ENCODE measurements around the gene TMBIM6. TPM values are rescaled to one million over a fixed set of nuclear protein-coding genes. Genes with fewer than 3 reads are reported as not detected.
"Not testable (repeated sequence)": the region's sequence is repeated elsewhere in the genome, so short reads cannot be mapped to it uniquely, and the experiment has no call there.

Gene TMBIM6
- total and polyA plus RNA-seq, 9 of the 15 experiments (the other 6 are each of a cell fraction or from before 2014, with no cell fraction given): 147 to 1,288 (median 352) TPM

DNA sequence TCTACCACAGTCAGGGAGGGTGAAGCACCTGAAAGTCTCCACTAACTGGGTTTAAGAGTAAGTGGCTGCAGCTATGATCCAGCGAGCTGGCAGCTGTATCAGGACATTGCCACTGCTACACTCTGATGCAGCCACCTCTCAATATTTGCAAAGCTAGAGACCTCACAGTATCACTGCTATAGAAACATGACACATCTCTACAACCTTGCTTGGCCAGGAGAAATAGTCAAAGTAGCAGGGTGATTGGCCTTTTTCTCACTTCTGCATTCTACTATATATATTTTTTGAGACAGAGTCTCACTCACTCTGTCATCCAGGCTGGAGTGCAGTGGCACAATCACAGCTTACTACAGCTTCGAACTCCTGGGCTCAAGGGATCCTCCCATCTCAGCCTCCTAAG, 24.8 kb upstream of the TMBIM6 start (continued):
- TF ChIP-seq RBBP5 (IDR thresholded peaks at IDR 0.05; ENCODE audit: borderline replicate concordance, insufficient read depth, low read length, poor library complexity, severe bottlenecking) (no peak), TAF9B (IDR thresholded peaks at IDR 0.05; ENCODE audit: partially characterized antibody) (no peak), ZKSCAN3 (CRISPR knock-in tag; IDR thresholded peaks at IDR 0.05) (no peak), MCM5 (IDR thresholded peaks at IDR 0.05; ENCODE audit: low read depth) (no peak)
- TF ChIP-seq, protein P1, sequence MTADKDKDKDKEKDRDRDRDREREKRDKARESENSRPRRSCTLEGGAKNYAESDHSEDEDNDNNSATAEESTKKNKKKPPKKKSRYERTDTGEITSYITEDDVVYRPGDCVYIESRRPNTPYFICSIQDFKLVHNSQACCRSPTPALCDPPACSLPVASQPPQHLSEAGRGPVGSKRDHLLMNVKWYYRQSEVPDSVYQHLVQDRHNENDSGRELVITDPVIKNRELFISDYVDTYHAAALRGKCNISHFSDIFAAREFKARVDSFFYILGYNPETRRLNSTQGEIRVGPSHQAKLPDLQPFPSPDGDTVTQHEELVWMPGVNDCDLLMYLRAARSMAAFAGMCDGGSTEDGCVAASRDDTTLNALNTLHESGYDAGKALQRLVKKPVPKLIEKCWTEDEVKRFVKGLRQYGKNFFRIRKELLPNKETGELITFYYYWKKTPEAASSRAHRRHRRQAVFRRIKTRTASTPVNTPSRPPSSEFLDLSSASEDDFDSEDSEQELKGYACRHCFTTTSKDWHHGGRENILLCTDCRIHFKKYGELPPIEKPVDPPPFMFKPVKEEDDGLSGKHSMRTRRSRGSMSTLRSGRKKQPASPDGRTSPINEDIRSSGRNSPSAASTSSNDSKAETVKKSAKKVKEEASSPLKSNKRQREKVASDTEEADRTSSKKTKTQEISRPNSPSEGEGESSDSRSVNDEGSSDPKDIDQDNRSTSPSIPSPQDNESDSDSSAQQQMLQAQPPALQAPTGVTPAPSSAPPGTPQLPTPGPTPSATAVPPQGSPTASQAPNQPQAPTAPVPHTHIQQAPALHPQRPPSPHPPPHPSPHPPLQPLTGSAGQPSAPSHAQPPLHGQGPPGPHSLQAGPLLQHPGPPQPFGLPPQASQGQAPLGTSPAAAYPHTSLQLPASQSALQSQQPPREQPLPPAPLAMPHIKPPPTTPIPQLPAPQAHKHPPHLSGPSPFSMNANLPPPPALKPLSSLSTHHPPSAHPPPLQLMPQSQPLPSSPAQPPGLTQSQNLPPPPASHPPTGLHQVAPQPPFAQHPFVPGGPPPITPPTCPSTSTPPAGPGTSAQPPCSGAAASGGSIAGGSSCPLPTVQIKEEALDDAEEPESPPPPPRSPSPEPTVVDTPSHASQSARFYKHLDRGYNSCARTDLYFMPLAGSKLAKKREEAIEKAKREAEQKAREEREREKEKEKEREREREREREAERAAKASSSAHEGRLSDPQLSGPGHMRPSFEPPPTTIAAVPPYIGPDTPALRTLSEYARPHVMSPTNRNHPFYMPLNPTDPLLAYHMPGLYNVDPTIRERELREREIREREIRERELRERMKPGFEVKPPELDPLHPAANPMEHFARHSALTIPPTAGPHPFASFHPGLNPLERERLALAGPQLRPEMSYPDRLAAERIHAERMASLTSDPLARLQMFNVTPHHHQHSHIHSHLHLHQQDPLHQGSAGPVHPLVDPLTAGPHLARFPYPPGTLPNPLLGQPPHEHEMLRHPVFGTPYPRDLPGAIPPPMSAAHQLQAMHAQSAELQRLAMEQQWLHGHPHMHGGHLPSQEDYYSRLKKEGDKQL (CRISPR knock-in tag; IDR thresholded peaks at IDR 0.05; ENCODE audit: borderline replicate concordance): no peak
- TF ChIP-seq, protein P2, sequence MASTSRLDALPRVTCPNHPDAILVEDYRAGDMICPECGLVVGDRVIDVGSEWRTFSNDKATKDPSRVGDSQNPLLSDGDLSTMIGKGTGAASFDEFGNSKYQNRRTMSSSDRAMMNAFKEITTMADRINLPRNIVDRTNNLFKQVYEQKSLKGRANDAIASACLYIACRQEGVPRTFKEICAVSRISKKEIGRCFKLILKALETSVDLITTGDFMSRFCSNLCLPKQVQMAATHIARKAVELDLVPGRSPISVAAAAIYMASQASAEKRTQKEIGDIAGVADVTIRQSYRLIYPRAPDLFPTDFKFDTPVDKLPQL (IDR thresholded peaks at IDR 0.05; ENCODE audit: extremely low read depth, insufficient read length): no peak

DNA sequence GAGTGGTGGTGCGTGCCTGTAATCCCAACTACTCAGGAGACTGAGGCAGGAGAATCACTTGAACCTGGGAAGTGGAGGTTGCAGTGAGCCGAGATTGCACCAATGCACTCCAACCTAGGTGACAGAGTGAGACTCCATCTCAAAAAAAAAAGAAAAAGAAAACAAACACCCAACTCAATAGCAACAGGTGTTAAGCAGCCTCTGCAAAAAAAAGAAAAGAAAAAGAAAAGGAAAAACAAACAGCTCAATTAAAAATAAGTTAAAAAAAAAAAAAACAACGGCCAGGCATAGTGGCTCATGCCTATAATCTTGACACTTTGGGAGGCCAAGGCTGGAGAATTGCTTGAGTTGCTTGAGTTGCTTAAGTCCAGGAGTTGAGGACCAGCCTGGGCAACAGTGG, 23.6 kb upstream of the TMBIM6 start:
- intact Hi-C loops (cut with micrococcal nuclease): not testable (repeated sequence)

More for the DNA sequence above, 23.6 kb upstream of the TMBIM6 start:
- 5% methylated on average over 3 of the region's 3 CpGs for WGBS (ENCODE audit: insufficient coverage, low coverage, missing lambda C conversion rate)
- H2AFZ ChIP-seq (ENCODE audit: low read depth, low read length); H3K9ac ChIP-seq (ENCODE audit: insufficient read depth in 1 of 2, low read depth in 2 of 2, low read length in 2 of 2); in situ Hi-C loops (cut with MboI); H3K4me1 ChIP-seq (replicated peaks in 1 of 2; ENCODE audit: control insufficient read depth in 2 of 2, insufficient read depth in 2 of 2, low read length in 2 of 2); H3K79me2 ChIP-seq (ENCODE audit: control insufficient read depth, insufficient read depth, low read length); H3K4me3 ChIP-seq; DNase-seq (ENCODE audit: extremely low read depth in 1 of 4, low spot score in 3 of 4); CTCF ChIA-PET (ENCODE audit: low intra/inter-chr PET ratio); H3K27ac ChIP-seq (ENCODE audit: extremely low read depth, low read depth, low read length); H3K4me2 ChIP-seq (ENCODE audit: insufficient read depth, low read length); ATAC-seq; H3K36me3 ChIP-seq (ENCODE audit: control insufficient read depth, insufficient read depth, low read length); H3K9me3 ChIP-seq (replicated peaks; ENCODE audit: control insufficient read depth, insufficient read depth, low read depth, low read length); BruUV-seq (replicated peaks); FAIRE-seq; H3K9me1 ChIP-seq (ENCODE audit: control insufficient read depth, insufficient read depth, low read length); H4K20me1 ChIP-seq (replicated peaks; ENCODE audit: control insufficient read depth, insufficient read depth, low read length): not testable (repeated sequence)
- POLR2A ChIA-PET: interaction anchor here (0.9 to 1.7 kb wide), 3 partner anchors 13 to 125 kb away, joined by 3 to 4 read pairs (median 3); partner anchors contain the start of gene BCDIN3D
- peaks cover 9 to 13% of the 10 kb centered on the region in 2 experiments; a peak in 4 of 5 replicates for H3K27me3 ChIP-seq (ENCODE audit: control insufficient read depth in 2 of 2, insufficient read depth in 2 of 2, low read length in 2 of 2)

Data from K562 (cell line).